Upper lobe of left lung (tissue), 4 donors: ENCODE measurements around the gene CRB3.

Source experiments
- POLR2A ChIP-seq, 4 donors: fragments of 450-650 bp; IDR thresholded peaks; one replicate each; pipeline ENCODE4 v1.5.1; 2016 to 2017; ENCODE audit warnings: antibody characterized with exemption in 4 of 4, mild to moderate bottlenecking in 2 of 4
- POLR2AphosphoS5 ChIP-seq, 2 donors: sonication (generic); formaldehyde crosslinking; IDR thresholded peaks; one replicate each; pipeline ENCODE4 v1.5.1; 2017; ENCODE audit warnings: antibody characterized with exemption in 2 of 2
- TF ChIP-seq, protein P1 (sequence below), 6 experiments: fragments of 450-650 bp in 4 of 6; fragments of 200-600 bp in 2 of 6; sonication (generic) in 2 of 6; IDR thresholded peaks; one replicate each; pipeline ENCODE4 v1.5.1; 2016 to 2019; ENCODE audit warnings: antibody characterized with exemption in 6 of 6

- TF ChIP-seq, protein P1, sequence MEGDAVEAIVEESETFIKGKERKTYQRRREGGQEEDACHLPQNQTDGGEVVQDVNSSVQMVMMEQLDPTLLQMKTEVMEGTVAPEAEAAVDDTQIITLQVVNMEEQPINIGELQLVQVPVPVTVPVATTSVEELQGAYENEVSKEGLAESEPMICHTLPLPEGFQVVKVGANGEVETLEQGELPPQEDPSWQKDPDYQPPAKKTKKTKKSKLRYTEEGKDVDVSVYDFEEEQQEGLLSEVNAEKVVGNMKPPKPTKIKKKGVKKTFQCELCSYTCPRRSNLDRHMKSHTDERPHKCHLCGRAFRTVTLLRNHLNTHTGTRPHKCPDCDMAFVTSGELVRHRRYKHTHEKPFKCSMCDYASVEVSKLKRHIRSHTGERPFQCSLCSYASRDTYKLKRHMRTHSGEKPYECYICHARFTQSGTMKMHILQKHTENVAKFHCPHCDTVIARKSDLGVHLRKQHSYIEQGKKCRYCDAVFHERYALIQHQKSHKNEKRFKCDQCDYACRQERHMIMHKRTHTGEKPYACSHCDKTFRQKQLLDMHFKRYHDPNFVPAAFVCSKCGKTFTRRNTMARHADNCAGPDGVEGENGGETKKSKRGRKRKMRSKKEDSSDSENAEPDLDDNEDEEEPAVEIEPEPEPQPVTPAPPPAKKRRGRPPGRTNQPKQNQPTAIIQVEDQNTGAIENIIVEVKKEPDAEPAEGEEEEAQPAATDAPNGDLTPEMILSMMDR (IDR thresholded peaks at IDR 0.05) = no peak
- TF ChIP-seq POLR2A (IDR thresholded peaks at IDR 0.05) = no peak
- TF ChIP-seq POLR2AphosphoS5 (IDR thresholded peaks at IDR 0.05) = no peak
Measured at GRCh38 chr19:6414793-6415590, 49.1 kb upstream of the CRB3 start.
